AG09309 (cell line): ENCODE measurements around the gene NOL4L.

Experiments used
- DNase-seq: peaks from one replicate; pipeline ENCODE4 v3.0.0-alpha.2; 2010; ENCODE audit warnings: low read depth
- H3K4me3 ChIP-seq: 2 replicates; pipeline ENCODE4 v1.5.1; 2011; ENCODE audit warnings: mild to moderate bottlenecking, low read depth, low read length, moderate library complexity; ENCODE audit not compliant: control insufficient read depth
- TF ChIP-seq, protein P1 (sequence below): IDR thresholded peaks from 2 replicates; pipeline ENCODE4 v1.5.1; 2011; ENCODE audit warnings: mild to moderate bottlenecking, low read depth, low read length, inconsistent platforms; ENCODE audit not compliant: insufficient read depth, control insufficient read depth; ENCODE audit errors: missing control alignments

The NOL4L gene

DNA sequence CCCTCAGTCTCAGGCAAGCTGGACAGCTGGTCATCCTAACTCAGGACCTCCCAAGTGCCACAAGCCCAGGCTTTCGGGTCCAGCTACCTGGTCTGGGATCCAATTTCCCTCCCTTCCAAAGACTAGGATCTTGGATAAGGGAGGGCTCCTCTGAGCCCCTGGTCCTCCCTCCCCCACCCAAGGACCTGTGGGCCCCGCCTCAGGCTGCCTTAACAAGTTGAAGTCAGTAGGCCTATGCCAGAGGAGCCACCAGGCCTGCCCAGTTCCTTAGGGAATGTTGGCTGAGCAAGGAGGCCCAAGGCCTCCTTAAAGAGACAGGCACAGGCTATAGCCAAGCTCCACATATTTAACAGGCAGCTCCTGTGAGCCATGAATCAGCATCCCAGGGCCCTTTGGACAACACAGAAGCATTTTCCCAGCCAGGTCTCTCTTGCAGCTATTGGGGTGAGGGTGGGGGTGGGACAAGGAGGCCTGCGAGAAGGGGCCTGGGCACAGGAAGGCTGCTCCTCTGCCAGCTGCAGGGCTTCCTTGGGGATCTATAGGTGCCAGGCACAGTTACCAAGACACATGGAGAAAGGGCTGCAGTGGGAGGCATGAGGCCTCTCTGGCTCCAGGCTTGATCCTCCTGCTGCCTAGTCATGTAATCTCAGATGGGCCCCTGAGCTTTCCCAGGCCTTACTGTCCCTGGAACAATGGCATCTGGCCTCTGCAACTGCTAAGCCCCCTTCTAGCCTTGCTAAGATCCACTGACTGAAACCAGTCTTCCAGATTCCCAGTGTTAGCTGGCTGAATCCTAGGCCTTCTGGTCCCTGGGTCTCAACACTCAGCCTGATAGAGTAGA lies 27.4 kb upstream of the NOL4L start:
- no peak for DNase-seq
- no peak overlapping the region for H3K4me3 ChIP-seq
- TF ChIP-seq, protein P1, sequence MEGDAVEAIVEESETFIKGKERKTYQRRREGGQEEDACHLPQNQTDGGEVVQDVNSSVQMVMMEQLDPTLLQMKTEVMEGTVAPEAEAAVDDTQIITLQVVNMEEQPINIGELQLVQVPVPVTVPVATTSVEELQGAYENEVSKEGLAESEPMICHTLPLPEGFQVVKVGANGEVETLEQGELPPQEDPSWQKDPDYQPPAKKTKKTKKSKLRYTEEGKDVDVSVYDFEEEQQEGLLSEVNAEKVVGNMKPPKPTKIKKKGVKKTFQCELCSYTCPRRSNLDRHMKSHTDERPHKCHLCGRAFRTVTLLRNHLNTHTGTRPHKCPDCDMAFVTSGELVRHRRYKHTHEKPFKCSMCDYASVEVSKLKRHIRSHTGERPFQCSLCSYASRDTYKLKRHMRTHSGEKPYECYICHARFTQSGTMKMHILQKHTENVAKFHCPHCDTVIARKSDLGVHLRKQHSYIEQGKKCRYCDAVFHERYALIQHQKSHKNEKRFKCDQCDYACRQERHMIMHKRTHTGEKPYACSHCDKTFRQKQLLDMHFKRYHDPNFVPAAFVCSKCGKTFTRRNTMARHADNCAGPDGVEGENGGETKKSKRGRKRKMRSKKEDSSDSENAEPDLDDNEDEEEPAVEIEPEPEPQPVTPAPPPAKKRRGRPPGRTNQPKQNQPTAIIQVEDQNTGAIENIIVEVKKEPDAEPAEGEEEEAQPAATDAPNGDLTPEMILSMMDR = no peak

DNA sequence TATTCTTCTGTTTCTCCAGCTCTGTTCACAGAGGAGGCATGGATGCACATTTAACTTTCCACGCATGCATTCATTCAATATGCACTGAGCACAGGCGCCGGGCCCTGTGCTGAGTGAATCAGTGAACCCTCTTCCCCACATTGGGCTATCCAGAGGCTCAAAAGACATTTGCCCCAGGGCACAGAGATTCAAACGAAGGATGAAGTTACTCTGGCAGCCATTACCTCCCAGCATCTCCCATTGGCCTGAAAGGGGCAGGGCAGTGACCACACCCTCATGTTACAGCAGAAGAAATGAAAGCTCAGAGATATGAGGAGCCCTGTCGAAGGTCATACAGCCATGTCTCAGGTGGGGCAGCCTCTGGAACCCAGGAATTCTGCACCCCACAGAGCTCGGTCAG lies 26.7 kb upstream of the NOL4L start:
- H3K4me3 ChIP-seq = no peak overlapping the region
- no peak for DNase-seq
- TF ChIP-seq, protein P1 = no peak

DNA sequence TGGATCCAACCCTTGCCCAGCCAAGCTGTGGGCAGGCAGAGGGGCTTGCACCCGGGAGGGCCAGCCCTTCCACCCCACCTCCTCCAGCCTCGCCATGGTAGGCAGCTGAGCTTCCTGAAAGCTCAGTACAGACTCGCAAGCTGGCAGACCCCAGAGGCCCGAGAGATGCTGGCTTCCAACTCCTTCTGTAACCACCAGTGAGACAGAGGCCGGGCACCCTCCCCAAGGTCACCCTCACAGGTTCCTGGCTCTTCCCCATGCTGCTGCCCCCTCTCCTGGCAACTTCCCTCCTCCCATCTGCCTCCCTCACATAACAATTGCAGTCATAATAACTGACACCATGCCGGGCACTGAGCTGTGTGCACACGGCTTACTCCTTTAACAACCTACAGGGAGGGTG lies 26.2 kb upstream of the NOL4L start:
- no peak overlapping the region for H3K4me3 ChIP-seq
- no peak for DNase-seq
- TF ChIP-seq, protein P1 = no peak

DNA sequence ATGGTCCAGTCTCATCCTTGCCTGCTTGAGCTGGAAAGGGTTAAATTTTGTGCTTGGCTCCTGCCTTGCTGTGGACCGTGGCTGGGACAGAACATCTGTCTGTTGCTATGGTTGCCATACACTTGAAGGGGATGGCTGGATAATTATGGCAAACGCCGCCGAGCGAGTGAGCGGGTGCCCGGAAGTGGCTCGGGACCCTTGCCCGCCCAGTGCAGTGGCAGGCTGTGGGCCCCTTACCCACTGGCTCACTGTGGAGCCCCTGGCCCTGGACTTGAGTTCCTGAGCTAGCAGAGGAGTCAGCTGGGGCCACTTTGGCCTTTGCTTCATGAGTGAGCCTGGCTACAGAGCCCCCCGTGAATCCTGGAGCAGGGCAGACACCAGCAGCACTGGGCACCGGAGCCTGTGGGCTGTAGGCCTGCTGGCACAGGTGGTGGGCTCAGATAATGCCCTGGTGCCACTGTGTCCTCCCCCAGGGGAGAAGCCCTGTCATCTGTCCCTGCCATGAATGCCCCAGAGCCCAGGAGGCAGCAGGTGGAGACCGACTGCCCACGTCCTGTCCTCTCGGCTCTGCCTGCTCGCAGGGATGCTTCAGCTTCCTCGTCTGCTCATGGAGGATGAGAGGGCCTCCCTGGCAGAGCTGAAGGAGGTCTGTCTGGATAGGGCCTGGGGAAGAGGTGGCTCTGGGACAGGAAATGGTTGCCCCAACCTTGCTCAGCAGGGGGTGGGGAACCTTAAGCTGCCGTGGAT lies 25.5 kb upstream of the NOL4L start:
- no peak overlapping the region for H3K4me3 ChIP-seq
- TF ChIP-seq, protein P1 = no peak
- no peak for DNase-seq

DNA sequence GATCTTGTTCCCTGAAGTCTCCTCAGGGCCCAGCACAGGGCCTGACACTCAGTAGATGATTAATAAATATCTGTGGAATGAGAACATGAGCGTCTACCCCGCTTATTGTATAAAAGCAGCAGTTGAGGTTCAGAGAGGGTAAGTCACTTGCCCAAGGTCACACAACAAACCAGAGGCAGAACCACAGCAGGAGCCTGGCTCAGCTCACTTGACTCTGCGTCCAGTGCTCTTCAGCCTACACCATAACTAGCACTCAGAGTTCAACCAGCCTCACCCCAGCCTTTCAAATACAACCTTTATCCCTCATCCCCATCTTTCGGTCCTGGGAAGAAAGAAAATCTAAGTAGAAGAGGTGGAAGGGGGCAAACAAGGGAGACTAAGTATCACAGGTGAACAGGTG lies 24.9 kb upstream of the NOL4L start:
- no peak overlapping the region for H3K4me3 ChIP-seq
- TF ChIP-seq, protein P1 = no peak
- DNase-seq = no peak

DNA sequence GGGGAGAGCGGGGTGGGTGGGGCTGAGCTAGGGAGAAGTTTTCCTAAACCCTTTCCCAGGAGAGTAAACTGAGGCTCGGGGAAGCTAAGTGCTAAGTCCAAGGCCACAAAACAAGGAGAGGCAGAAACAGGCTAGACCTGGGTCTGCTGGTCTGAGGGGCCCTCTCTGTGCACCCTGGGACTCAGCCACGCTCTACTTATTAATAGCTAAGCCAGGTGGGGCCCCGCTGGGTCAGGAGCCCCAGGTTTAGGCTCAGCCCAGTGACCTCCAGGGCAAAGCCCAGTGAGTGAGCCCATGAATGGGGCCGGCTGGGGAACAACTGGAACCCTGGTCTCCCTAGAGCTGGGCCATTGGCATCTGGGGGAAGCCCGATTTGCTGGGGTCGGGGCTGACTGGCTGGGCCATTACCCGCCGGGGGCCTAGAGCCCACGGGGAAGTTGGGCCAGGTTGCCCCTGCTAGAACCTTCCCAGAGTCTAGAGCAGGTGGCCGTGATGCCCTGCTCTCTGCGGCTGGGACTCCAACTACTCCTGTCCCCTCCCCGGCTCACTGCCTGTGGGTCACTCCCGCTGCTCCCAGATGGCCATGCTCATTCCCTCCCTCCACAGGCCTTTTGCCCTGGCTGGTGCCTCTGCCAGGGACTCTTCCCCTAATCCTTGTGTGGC lies 24.1 kb upstream of the NOL4L start:
- H3K4me3 ChIP-seq = no peak overlapping the region
- no peak for DNase-seq
- TF ChIP-seq, protein P1 = no peak
